IPS-18c (cell line): ENCODE data around the gene ZNF644.
"Not testable (repeated sequence)": the region's sequence is repeated elsewhere in the genome, so short reads cannot be mapped to it uniquely, and the experiment has no call there.

ENCODE experiments used
- H3K4me3 ChIP-seq: 2 replicates; pipeline ENCODE4 v1.7.0; 2013; ENCODE audit warnings: low read depth, mild to moderate bottlenecking, low read length, moderate library complexity; ENCODE audit not compliant: insufficient read depth
- H3K9me3 ChIP-seq: one replicate; pipeline ENCODE4 v1.6.1; 2013; ENCODE audit warnings: mild to moderate bottlenecking, low read length, moderate library complexity; ENCODE audit not compliant: control insufficient read depth, insufficient read depth

Gene ZNF644

DNA sequence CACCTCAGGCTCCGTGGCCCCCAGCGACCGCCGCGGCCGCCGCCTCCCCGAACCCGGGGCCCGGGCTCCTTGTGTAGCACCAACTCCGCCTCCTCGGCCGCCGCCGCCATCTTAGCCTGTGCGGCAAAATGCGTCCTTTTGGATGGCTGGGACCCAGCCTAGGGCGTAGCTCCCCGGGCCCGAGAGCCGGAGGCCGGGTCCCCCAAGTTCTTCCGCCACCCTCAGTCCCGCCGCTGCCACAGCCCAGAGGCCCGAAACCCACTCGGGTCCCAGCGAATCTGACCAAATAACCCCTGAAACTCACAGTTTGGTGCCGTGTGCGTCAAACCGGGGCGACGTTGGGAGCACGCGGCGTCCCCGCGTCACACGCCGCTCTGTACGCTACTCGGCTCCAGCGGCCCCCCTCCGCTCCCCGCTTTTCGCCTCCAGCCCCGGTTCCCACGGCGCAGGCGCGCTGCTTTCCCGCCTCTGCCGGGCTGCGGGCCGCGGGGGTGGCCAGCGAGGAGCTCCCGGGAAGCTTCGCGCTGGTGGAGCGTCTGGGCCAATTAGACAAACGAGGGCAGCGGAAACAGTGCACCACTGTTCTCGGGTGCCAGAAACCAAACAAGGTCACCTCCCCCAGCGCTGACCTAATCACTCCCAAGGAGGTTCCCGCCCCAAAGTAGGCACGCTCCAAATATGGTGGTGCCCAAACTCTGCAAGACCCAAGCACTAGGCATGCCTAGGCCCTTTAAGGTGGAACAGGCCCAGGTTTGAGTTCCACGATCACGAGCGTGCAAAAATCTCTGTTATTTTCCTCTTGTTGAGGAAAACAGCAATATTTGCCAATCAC, at the start of gene ZNF644:
Gene ZNF644 (minus strand): TSS at position 350 of the 832 bp plus-strand sequence. CDS start 39,682 bp downstream, outside the sequence.
- H3K4me3 ChIP-seq, result peak within 1 kb of the TSS; percentile 79
- no peaks in the 10 kb centered on the region for H3K9me3 ChIP-seq

DNA sequence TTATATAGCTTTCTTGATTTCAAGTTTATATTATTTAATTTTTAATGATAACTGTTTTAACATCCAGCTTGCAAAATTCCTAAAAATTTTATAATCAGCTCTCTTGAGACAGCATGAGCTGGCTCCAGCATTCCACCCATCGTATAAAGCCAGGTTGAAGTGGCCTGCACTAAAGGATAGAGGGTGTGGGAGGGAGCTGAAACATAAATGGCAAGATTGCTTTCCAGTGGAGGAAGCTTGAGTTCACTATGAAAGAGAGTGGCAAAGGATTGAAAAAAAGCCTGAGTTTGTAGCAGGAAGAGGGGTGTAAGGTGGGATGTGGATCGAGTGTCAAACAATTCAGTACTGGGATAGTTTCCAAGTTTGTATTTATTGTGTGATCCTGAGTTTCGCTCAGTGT, 48.5 kb upstream of the ZNF644 start:
- Histone ChIP-seq H3K4me3 (no peak overlapping the region), H3K9me3 (no peaks in the 10 kb centered on the region)

DNA sequence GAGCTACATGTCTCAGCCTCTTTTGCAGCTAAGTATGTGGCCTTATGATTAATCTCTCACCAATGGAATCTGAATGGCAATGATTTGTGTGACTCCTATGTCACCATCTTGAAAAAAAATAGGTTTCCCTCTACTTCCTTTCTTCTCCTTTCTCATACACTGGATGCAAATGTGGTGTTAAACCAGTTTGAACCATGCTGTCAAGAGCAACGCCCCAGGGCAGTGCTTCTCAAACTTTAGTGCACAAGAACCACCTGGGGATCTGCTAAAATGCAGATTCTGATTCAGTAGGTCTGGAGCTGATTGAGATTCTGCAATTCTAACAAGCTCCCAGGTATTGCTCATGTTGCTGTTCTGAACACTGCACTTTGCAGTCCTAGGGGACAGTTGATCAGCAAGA, 44.7 kb upstream of the ZNF644 start:
- H3K4me3 ChIP-seq, result no peak overlapping the region
- H3K9me3 ChIP-seq, result no peaks in the 10 kb centered on the region

DNA sequence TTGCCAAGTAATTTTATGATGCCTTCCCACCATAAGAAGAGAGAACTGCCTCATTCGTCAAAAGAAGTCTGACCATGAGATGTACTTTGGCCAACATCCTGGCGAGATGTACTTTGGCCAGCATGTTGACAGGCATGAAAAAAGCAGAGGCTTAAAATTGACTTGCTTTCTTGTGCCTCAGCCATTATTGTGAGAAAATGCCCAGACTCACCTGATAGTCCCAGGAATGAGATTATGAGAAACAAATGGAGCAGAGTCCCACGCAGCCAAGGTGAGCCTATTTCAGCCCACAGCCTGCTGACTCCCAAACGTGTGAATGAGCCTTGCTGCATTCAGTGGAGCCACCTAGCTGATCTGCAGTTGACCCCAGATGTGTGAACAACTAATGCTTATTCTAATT, 43.5 kb upstream of the ZNF644 start:
- no peak overlapping the region for H3K4me3 ChIP-seq
- H3K9me3 ChIP-seq, result no peaks in the 10 kb centered on the region

DNA sequence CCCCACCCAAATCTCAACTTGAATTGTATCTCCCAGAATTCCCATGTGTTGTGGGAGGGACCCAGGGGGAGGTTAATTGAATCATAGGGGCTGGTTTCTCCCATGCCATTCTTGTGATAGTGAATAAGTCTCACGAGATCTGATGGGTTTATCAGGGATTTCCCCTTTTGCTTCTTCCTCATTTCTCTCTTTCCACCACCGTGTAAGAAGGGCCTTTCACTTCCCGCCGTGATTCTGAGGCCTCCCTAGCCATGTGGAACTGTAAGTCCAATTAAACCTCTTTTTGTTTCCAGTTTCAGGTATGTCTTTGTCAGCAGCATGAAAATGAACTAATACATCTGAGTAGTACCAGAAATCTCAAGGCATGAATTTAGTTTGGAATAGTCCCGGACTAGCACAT, 41.6 kb upstream of the ZNF644 start:
- H3K9me3 ChIP-seq, H3K4me3 ChIP-seq: not testable (repeated sequence)

DNA sequence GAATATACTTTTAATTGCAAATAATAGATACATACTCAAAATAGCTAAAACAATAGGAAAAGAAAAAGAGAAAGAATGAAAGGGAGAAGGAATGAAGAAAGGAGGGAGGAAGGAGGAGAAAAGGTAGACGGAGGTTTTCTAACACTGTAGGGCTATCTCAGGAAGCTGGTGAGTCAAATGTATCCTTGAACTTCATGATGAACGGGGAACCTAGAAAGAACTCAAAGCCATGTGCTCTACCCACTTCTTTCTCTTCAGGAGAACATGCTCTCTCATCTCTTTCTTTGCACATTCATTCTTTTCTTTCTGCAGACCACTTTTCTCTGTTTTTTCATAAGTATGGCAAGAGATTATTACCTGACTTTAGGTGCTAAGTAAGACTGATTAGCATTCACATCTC, 37.3 kb upstream of the ZNF644 start:
- H3K9me3 ChIP-seq, result no peaks in the 10 kb centered on the region
- no peak overlapping the region for H3K4me3 ChIP-seq

DNA sequence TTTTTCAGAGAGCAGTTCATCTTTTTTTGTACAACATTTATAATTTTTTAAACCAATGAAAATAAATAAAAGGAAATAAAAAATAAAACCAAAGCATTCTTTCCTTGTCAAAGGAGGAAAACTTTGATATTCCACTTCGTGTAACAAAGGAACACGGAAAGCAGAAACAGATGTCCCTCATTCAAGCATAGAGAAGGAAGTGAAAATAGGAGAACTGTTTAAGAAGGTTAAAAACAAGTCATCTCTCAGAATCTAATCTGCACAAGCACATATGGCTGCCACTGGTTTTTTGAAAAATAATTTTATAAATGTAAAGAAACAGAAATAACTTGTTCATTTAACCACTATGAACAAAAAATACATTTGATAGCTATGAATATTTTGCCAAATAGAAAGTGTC, 35.9 kb upstream of the ZNF644 start:
- H3K9me3 ChIP-seq, result no peaks in the 10 kb centered on the region
- no peak overlapping the region for H3K4me3 ChIP-seq

DNA sequence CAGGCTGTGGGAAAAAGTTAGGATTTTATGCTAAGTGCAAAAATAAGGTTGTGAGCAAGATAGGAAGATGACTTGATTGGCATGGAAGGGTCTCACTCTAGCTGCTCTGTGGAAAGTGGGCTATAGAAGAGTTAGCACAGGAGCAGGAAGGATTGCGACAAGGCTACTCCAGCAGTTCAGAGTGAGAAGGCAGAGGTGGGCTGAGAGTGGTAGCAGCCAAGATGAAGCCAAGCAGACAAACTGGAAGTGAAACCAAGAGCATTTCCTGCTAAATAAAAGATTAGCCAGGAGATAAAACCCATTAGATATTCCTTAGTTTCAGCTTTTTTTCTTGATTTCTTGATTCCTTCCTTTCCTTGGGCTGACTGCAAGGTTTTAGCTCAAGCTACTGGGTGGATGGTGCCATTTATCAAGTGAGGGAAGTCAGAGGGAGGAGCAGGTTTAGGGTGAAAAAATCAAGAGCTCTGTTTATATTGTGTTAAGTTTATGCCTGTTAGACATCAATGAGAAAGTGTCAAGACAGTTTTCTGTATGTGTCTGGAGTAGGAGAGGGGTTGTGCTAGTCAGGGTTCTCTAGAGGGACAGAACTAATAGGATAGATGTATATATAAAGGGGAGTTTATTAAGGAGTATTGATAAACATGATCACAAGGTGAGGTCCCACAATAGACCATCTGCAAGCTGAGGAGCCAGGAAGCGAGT, 33.1 kb upstream of the ZNF644 start:
- Histone ChIP-seq H3K4me3 (no peak overlapping the region), H3K9me3 (no peaks in the 10 kb centered on the region)

DNA sequence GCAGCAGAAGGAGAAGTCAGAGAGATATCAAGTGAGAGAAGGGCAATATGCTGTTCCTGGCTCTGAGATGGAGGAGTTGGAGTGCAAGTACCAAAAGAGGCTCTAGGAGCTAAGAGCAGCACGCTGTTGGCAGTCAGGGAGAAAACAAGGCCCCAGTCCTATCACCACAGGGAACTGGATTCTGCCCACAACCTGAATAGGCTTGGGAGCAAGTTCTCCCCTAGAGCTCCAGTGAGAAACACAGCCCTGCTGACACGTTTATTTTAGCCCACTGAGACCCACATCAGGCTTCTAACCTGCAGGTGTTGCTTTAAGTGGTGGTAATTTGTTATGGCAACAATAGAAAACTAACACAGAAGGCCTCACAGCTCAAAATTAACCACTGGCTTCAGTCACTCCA, 31.8 kb upstream of the ZNF644 start:
- no peak overlapping the region for H3K4me3 ChIP-seq
- H3K9me3 ChIP-seq, result no peaks in the 10 kb centered on the region

DNA sequence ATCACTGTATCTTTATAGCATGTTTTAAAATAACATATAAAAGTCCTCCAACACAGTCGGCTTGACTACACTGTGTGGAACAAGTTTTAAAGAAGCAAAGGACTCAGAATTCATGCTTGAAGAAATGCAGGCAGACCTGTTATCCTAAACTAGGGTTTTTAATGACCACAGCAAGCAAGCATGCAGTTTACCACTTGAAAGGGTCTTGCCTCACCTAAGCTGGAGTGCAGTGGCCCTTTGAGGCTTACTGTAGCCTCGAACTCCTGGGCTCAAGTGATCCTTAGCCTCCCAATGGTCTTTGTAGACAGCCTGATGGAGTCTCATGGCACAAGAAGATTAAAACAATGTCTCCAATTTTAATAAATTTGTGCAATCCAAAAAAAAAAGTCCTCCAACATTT, 27.7 kb upstream of the ZNF644 start:
- not testable (repeated sequence) for H3K4me3 ChIP-seq, H3K9me3 ChIP-seq

DNA sequence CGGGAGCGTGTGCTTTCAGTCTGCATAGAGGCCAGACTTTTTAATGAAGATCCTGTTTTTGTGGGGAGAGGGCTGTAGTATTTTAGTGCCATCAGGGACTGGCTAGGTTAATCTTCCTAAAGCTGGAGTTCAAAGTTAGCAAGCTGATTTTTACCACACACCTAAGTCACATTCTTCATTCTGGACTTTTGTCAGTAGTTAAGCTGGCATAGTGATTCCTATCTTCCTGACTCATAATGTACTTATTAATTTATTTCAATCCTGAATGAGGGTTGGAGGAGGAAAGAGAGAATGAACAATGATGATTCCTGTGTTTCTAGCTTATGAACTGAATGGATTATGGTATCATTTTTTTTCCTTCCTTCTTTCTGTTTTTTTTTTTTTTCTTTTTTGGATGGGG, 24.9 kb upstream of the ZNF644 start:
- H3K4me3 ChIP-seq, result no peak overlapping the region
- H3K9me3 ChIP-seq, result peaks cover 3% of the 10 kb centered on the region

DNA sequence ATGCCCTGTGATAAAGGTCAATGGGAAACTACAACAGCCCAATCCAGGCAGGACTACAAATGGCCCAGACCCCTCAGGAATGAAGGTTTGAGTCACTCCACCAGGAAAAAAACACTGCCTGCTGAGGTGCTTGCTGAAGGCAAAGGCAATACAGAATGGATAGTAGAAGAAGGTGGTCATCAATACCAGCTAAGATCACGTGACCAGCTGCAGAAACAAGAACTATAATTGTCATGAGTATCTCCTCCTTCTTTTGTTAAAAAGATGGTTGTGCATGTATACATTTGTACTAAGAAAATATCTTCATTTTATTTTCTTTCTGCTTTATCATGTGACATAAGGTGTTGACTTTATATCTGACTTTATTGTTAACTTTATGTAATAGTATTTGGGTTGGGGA, 23.4 kb upstream of the ZNF644 start:
- peaks cover 3% of the 10 kb centered on the region for H3K9me3 ChIP-seq
- no peak overlapping the region for H3K4me3 ChIP-seq

DNA sequence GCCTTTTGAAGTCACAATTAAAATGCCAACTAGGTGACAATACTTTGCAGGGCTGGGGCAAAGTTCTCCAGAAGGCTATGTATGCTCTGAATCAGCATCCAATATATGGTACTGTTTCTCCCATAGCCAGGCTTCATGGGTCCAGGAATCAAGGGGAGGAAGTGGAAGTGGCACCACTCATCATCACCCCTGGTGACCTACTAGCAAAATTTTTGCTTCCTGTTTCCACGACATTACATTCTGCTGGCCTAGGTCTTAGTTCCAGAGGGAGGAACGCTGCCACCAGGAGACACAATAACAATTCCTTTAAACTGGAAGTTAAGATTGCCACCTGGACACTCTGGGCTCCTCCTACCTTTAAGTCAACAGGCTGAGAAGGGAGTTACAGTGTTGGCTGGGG, 22.9 kb upstream of the ZNF644 start:
- H3K9me3 ChIP-seq, result not testable (repeated sequence)

DNA sequence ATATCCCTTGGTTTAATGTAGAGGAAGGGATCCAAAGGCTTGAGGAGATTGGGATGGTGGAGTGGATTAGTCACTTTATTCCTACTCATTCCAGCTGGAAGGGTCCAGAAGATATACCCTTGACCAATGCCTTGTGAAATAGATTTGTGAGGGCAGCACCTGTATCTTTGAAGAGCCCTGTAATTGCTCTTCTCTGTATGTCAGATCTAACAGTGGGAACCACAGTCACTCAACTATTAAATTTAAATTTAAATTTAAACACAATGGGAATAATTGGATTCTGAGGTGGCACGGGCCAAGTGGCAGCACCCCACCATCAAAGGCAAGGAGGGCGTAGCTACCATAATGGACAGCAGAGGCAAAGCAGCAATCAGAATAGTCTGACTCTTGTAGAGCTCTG, 20.5 kb upstream of the ZNF644 start:
- H3K9me3 ChIP-seq, H3K4me3 ChIP-seq: not testable (repeated sequence)

More for the DNA sequence above, 22.9 kb upstream of the ZNF644 start:
- not testable (repeated sequence) for H3K4me3 ChIP-seq

DNA sequence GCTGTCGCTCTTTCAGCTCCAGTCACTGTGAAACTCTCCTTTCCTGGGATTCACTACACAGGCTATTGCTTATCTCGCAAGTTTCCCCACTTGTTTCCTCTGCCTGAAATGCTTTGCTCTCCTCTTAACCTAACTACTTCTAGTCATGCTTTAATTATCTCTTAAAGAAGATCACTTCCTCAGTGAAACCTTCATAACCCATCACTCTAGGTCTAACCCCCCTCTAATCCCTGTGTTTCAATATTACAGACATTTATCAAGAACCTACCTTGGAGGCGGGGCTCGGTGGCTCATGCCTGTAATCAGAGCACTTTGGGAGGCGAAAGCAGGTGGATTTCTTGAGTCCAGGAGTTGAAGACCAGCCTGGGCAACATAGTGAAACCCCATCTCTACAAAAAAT, 16.7 kb upstream of the ZNF644 start:
- no peak overlapping the region for H3K4me3 ChIP-seq
- peaks cover 3% of the 10 kb centered on the region for H3K9me3 ChIP-seq

DNA sequence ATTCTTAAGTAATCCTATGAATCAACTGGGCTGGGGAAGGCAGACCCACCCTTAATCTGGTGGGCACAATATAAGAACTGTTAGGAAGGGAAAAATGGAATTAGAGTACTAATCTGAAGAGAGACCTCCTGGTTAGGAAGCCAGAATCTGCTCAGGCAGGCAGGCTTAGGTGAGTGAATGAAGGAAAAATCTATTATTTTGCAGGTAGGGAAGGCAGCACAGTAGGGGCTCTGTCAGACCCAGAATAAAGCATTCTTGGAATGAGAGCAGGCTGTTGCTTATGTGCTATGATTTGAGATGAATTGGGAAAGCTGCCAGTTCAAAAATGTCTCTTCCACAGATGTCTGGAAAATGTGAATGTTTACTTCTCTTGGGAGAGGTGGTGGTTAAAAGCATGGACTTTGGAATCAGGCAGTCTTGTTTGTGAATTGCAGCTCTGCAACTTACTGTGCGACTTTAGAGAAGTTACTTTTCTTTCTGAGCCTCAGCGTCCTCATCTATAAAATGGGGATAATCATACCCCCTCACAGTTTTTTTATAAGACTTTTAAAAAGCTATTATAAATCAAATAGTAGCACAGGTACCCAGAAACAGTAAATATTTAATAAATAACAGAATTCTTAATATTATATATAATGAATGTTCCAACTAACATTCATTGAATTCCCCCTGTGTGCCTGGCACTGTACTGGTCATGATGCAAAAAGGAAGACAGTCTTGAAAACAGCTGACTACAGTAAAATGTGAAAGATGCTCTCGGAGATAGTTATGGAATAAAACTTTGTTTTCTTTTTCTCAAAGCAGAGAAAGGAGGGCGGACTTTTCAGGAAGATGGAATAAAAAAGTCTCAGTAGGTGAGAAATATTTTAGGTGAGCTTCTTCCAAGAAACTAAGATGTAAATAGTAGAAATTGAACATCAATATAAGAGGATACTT, 15.3 kb upstream of the ZNF644 start:
- Histone ChIP-seq H3K4me3 (no peak overlapping the region), H3K9me3 (peaks cover 1% of the 10 kb centered on the region)

DNA sequence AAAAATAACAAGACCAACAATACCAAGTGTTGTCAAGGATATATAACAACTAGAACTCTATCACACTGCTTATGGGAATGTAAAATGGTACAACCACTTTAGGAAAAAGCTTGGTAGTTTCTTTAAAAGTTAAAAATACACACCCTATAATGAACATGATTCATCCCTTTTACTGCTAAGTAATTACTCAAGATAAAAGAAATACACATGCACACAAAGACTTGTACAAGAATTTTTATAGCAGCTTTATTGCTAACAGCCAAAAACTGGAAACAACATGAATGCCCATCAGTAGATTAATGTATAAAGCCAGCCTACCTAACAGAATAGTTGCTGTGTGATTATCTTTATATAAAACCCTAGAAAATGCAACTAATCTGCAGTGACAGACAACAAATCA, 10.5 kb upstream of the ZNF644 start:
- Histone ChIP-seq H3K9me3 (no peaks in the 10 kb centered on the region), H3K4me3 (no peak overlapping the region)

DNA sequence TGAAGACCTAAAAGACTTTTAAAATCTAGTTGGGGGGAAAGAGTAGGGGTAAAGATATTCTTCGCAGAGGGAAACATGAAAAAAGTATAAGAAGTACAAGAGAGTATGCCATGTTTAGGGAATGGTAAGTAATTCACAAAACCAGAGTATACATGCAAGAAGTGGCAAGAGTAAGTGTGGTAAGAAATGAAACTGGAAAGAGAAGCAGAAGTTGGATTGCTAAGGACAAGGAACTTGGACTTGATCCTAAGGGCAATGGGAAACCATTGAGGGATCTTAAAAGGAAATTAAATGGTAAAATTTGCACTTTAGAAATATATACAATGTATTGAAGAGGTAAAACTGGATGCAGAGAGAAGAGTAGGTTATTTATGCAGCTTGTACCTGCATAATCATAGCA, 9.2 kb upstream of the ZNF644 start:
- Histone ChIP-seq H3K4me3 (no peak overlapping the region), H3K9me3 (no peaks in the 10 kb centered on the region)
